Activated CD8-positive, alpha-beta memory T cell treated with anti-CD3 and anti-CD28 coated beads, Interleukin-2, amount 50 U/mL, for 24 hours (primary cell): Measurements from ENCODE around the gene HDLBP.
A peak's percentile ranks its signal among the peaks of the same experiment; 100 is the strongest.

ENCODE experiments used
- DNase-seq: peaks from one replicate; pipeline ENCODE4 v3.0.0-alpha.2; 2020; ENCODE audit errors: extremely low read depth

HDLBP gene

GRCh38 chr2:241190291-241190981 is 125.0 kb downstream of the HDLBP start:
- no peak for DNase-seq

- DNase-seq = no peak
Observed at GRCh38 chr2:241189856-241190201, 125.6 kb downstream of the HDLBP start.

- DNase-seq = no peak
Observed at GRCh38 chr2:241189093-241189855, 126.2 kb downstream of the HDLBP start.

GRCh38 chr2:241188361-241189092 is 126.9 kb downstream of the HDLBP start, which contains the start of gene ANO7:
Gene ANO7 (plus strand): TSS chr2:241188677. CDS start chr2:241190064, 1,387 bp downstream.
- no peak for DNase-seq

GRCh38 chr2:241187918-241188234 is 127.6 kb downstream of the HDLBP start:
- DNase-seq = no peak

- DNase-seq = no peak
Observed at GRCh38 chr2:241187101-241187917, 128.2 kb downstream of the HDLBP start.

- DNase-seq = no peak
Observed at GRCh38 chr2:241185961-241186360, 129.5 kb downstream of the HDLBP start.

- no peak for DNase-seq
Observed at GRCh38 chr2:241184901-241185300, 130.6 kb downstream of the HDLBP start.

GRCh38 chr2:241183221-241183620 is 132.3 kb downstream of the HDLBP start:
- DNase-seq = no peak

GRCh38 chr2:241182531-241183133 is 132.8 kb downstream of the HDLBP start:
- no peak for DNase-seq

- DNase-seq = no peak
Observed at GRCh38 chr2:241182126-241182525, 133.3 kb downstream of the HDLBP start.

GRCh38 chr2:241180495-241180894 is 135.0 kb downstream of the HDLBP start:
- DNase-seq = no peak

GRCh38 chr2:241179899-241180298 is 135.6 kb downstream of the HDLBP start:
- peak; percentile 9 for DNase-seq

GRCh38 chr2:241178961-241179360 is 136.5 kb downstream of the HDLBP start:
- no peak for DNase-seq

GRCh38 chr2:241177526-241178334 is 137.7 kb downstream of the HDLBP start:
- no peak for DNase-seq
